Activated CD4-positive, alpha-beta memory T cell treated with anti-CD3 and anti-CD28 coated beads for 36 hours (primary cell): ENCODE results near the gene WAPL. TPM values are rescaled to one million over a fixed set of nuclear protein-coding genes. Genes with fewer than 3 reads are reported as not detected.

Experiments
- CTCF ChIA-PET: fragments of 350-600 bp; sonication (Branson Sonifier 250); formaldehyde crosslinking; loops from one replicate; lab custom pipeline; 2021; ENCODE audit warnings: antibody characterized with exemption, inconsistent platforms; lab: Charles Lee
- POLR2A ChIA-PET: fragments of 350-600 bp; sonication (Branson Sonifier 250); formaldehyde crosslinking; loops from one replicate; lab custom pipeline; 2021; ENCODE audit warnings: antibody characterized with exemption; lab: Charles Lee
- DNase-seq: peaks from one replicate; pipeline ENCODE4 v3.0.0-alpha.2; 2020
- H3K27ac Mint-ChIP-seq: one replicate; pipeline ENCODE4 v1.8.0; 2021; ENCODE audit warnings: mixed read lengths
- H3K27me3 Mint-ChIP-seq: one replicate; pipeline ENCODE4 v1.8.0; 2021; ENCODE audit warnings: mixed read lengths
- H3K36me3 Mint-ChIP-seq: one replicate; pipeline ENCODE4 v1.8.0; 2021; ENCODE audit warnings: mixed read lengths
- H3K4me1 Mint-ChIP-seq: one replicate; pipeline ENCODE4 v1.8.0; 2021; ENCODE audit warnings: low read depth, mixed read lengths
- H3K4me3 Mint-ChIP-seq: one replicate; pipeline ENCODE4 v1.8.0; 2021; ENCODE audit warnings: mild to moderate bottlenecking, mixed read lengths
- H3K9me3 Mint-ChIP-seq: one replicate; pipeline ENCODE4 v1.8.0; 2021; ENCODE audit warnings: mixed read lengths
- intact Hi-C: fragments of 100-400 bp; cut with micrococcal nuclease; formaldehyde crosslinking; loops from one replicate; pipeline ENCODE4 v1.15.1; 2023
- total RNA-seq, 2 experiments: library from RNA; stranded (reverse); gene quantifications; one replicate each; pipeline ENCODE4 v1.2.3, GENCODE V29; 2021

Gene WAPL
- total RNA-seq, 2 experiments from 2014 or later: 43.6 to 44.6 TPM

GRCh38 chr10:86402283-86402941, 119.2 kb downstream of the WAPL start:
- no peaks in the 10 kb centered on the region for H3K9me3 Mint-ChIP-seq
- no peaks in the 10 kb centered on the region for H3K27me3 Mint-ChIP-seq
- DNase-seq: no peak
- ChIA-PET POLR2A (interaction anchor here (1.6 kb wide), 1 partner anchor 11 kb away, joined by 5 read pairs; no protein-coding TSS in a partner anchor), CTCF (interaction anchor here (1.0 to 7.5 kb wide), 3 partner anchors 8 to 183 kb away, joined by 3 to 110 read pairs (median 57); no protein-coding TSS in a partner anchor)
- intact Hi-C loops: loop anchor here (5.0 kb wide), 2 partner anchors 45 to 135 kb away; no protein-coding TSS in a partner anchor
- H3K4me1 Mint-ChIP-seq: peaks cover 10% of the 10 kb centered on the region
- no peak overlapping the region for H3K4me3 Mint-ChIP-seq
- no peak overlapping the region for H3K27ac Mint-ChIP-seq
- H3K36me3 Mint-ChIP-seq: no peaks in the 10 kb centered on the region

- Mint-ChIP-seq H3K27ac (peak overlapping the region; percentile 60), H3K36me3 (no peaks in the 10 kb centered on the region), H3K4me1 (peaks cover 10% of the 10 kb centered on the region), H3K9me3 (no peaks in the 10 kb centered on the region), H3K4me3 (peak overlapping the region; percentile 89), H3K27me3 (no peaks in the 10 kb centered on the region)
- ChIA-PET POLR2A (interaction anchor here (1.3 to 2.6 kb wide), 4 partner anchors 10 to 310 kb away, joined by 3 to 30 read pairs (median 9); partner anchors contain the start of gene WAPL), CTCF (interaction anchor here (0.5 to 7.5 kb wide), 6 partner anchors 9 to 365 kb away, joined by 3 to 110 read pairs (median 14); no protein-coding TSS in a partner anchor)
- DNase-seq: peak; percentile 35
- intact Hi-C loops: loop anchor here (5.0 kb wide), 2 partner anchors 46 to 136 kb away; no protein-coding TSS in a partner anchor
Measured at GRCh38 chr10:86401588-86402282, 119.9 kb downstream of the WAPL start.

- Mint-ChIP-seq H3K4me1 (peaks cover 10% of the 10 kb centered on the region), H3K36me3 (no peaks in the 10 kb centered on the region), H3K9me3 (no peaks in the 10 kb centered on the region), H3K27ac (peak overlapping the region; percentile 87), H3K4me3 (peak overlapping the region; percentile 89), H3K27me3 (no peaks in the 10 kb centered on the region)
- intact Hi-C loops: loop anchor here (1.0 to 5.0 kb wide), 5 partner anchors 10 to 184 kb away; partner anchors contain the start of gene WAPL
- ChIA-PET POLR2A (interaction anchor here (0.7 to 2.6 kb wide), 10 partner anchors 10 to 311 kb away, joined by 3 to 30 read pairs (median 4); partner anchors contain the start of gene WAPL), CTCF (interaction anchor here (0.5 to 7.5 kb wide), 24 partner anchors 7 to 364 kb away, joined by 3 to 110 read pairs (median 5); partner anchors contain the start of gene WAPL)
- peak; percentile 87 for DNase-seq
Measured at GRCh38 chr10:86400705-86401587, 120.6 kb downstream of the WAPL start.

- intact Hi-C loops: loop anchor here (1.0 to 5.0 kb wide), 5 partner anchors 11 to 185 kb away; partner anchors contain the start of gene WAPL
- H3K27ac Mint-ChIP-seq: peak overlapping the region; percentile 87
Measured at GRCh38 chr10:86399879-86400704, 121.5 kb downstream of the WAPL start.

GRCh38 chr10:86399514-86399878, 122.1 kb downstream of the WAPL start:
- no peak for DNase-seq
- Mint-ChIP-seq H3K27ac (peak overlapping the region; percentile 69), H3K9me3 (no peaks in the 10 kb centered on the region), H3K4me3 (peak overlapping the region; percentile 89), H3K4me1 (peaks cover 10% of the 10 kb centered on the region), H3K27me3 (no peaks in the 10 kb centered on the region), H3K36me3 (no peaks in the 10 kb centered on the region)
- ChIA-PET POLR2A (interaction anchor here (0.6 to 2.6 kb wide), 7 partner anchors 12 to 197 kb away, joined by 3 to 30 read pairs (median 5); partner anchors contain the start of gene WAPL), CTCF (interaction anchor here (0.8 to 7.5 kb wide), 21 partner anchors 9 to 352 kb away, joined by 3 to 110 read pairs (median 5); partner anchors contain the start of gene WAPL)
- intact Hi-C loops: no loop called here

More at GRCh38 chr10:86399879-86400704, 121.5 kb downstream of the WAPL start:
- DNase-seq: peak; percentile 97
- CTCF ChIA-PET: interaction anchor here (0.7 to 7.5 kb wide), 28 partner anchors 8 to 353 kb away, joined by 3 to 110 read pairs (median 5); partner anchors contain the start of gene WAPL
- Mint-ChIP-seq H3K36me3 (no peaks in the 10 kb centered on the region), H3K27me3 (no peaks in the 10 kb centered on the region), H3K4me1 (peaks cover 10% of the 10 kb centered on the region), H3K9me3 (no peaks in the 10 kb centered on the region), H3K4me3 (peak overlapping the region; percentile 89)
- POLR2A ChIA-PET: interaction anchor here (0.6 to 2.6 kb wide), 10 partner anchors 11 to 196 kb away, joined by 3 to 30 read pairs (median 4); partner anchors contain the start of gene WAPL

- no peak overlapping the region for H3K4me3 Mint-ChIP-seq
- DNase-seq: no peak
- H3K4me1 Mint-ChIP-seq: peaks cover 13% of the 10 kb centered on the region
- ChIA-PET CTCF (interaction anchor here (1.2 kb wide), 1 partner anchor 188 kb away, joined by 8 read pairs; no protein-coding TSS in a partner anchor), POLR2A (no interaction called here)
- H3K36me3 Mint-ChIP-seq: no peaks in the 10 kb centered on the region
- no peak overlapping the region for H3K27ac Mint-ChIP-seq
- intact Hi-C loops: no loop called here
- H3K9me3 Mint-ChIP-seq: no peaks in the 10 kb centered on the region
- no peaks in the 10 kb centered on the region for H3K27me3 Mint-ChIP-seq
Measured at GRCh38 chr10:86397120-86397519, 124.5 kb downstream of the WAPL start.

- ChIA-PET CTCF (interaction anchor here (0.7 kb wide), 1 partner anchor 191 kb away, joined by 5 read pairs; no protein-coding TSS in a partner anchor), POLR2A (interaction anchor here (1.3 kb wide), 1 partner anchor 9 kb away, joined by 3 read pairs; no protein-coding TSS in a partner anchor)
- Mint-ChIP-seq H3K4me1 (peaks cover 7% of the 10 kb centered on the region), H3K4me3 (no peak overlapping the region), H3K27ac (no peak overlapping the region), H3K27me3 (peaks cover 10% of the 10 kb centered on the region), H3K36me3 (no peaks in the 10 kb centered on the region), H3K9me3 (no peaks in the 10 kb centered on the region)
- intact Hi-C loops: no loop called here
- peak; percentile 38 for DNase-seq
Measured at GRCh38 chr10:86393862-86394455, 127.6 kb downstream of the WAPL start.

- H3K36me3 Mint-ChIP-seq: no peaks in the 10 kb centered on the region
- intact Hi-C loops: no loop called here
- H3K9me3 Mint-ChIP-seq: no peaks in the 10 kb centered on the region
- no peak for DNase-seq
- H3K4me3 Mint-ChIP-seq: no peak overlapping the region
- peaks cover 7% of the 10 kb centered on the region for H3K4me1 Mint-ChIP-seq
- ChIA-PET POLR2A (interaction anchor here (1.3 kb wide), 1 partner anchor 10 kb away, joined by 3 read pairs; no protein-coding TSS in a partner anchor), CTCF (no interaction called here)
- H3K27ac Mint-ChIP-seq: no peak overlapping the region
- H3K27me3 Mint-ChIP-seq: peaks cover 12% of the 10 kb centered on the region
Measured at GRCh38 chr10:86393362-86393761, 128.2 kb downstream of the WAPL start.

- no peak overlapping the region for H3K4me3 Mint-ChIP-seq
- no peaks in the 10 kb centered on the region for H3K36me3 Mint-ChIP-seq
- POLR2A ChIA-PET: interaction anchor here (1.3 kb wide), 1 partner anchor 11 kb away, joined by 3 read pairs; no protein-coding TSS in a partner anchor
- H3K9me3 Mint-ChIP-seq: no peaks in the 10 kb centered on the region
- no peak overlapping the region for H3K27ac Mint-ChIP-seq
- H3K27me3 Mint-ChIP-seq: peaks cover 18% of the 10 kb centered on the region
- H3K4me1 Mint-ChIP-seq: peaks cover 9% of the 10 kb centered on the region
- CTCF ChIA-PET: interaction anchor here (1.4 kb wide), 1 partner anchor 193 kb away, joined by 6 read pairs; no protein-coding TSS in a partner anchor
- intact Hi-C loops: no loop called here
- DNase-seq: no peak
Measured at GRCh38 chr10:86392723-86393094, 128.9 kb downstream of the WAPL start.
